ENCODE data around the gene SDK2.

Gene SDK2

DNA sequence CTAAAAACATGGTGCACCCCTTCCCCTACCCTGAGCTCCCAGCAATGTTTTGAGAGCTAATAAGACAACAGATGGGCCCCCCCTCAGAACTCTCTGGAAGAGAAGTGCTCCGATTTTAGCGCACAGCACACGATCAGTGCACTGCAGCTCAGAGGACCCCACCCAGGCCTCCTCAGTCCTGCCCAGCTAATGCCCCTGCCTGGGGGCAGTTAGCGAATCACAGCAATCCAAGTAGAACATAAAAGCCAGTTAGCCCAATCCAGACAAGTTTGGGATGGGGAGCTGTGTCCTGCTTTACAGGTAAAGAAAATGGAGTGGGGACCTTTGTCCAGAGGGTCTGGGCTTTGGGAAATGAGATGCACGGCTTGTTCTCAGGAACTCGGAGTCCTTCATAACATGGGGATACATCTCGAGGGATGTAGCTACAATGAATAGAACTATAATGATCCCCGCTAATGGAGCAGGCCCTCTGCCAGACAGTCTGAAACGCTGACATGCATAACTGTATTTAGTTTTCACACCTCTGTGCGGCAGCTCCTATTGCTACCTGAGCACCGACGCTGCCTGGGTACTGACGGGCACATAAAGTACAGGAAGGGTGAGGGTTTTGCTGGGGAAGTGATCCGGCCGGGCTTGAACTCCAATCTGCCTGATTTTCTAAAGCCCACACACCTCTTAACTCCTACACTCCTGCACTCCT, 302.7 kb downstream of the SDK2 start:
- Histone ChIP-seq H3K4me2 (ENCODE audit: low read length) (no peak overlapping the region), H3K4me3 (ENCODE audit: low read length) (no peak overlapping the region), H3K27ac (ENCODE audit: low read depth, low read length) (no peak overlapping the region), H3F3A (ENCODE audit: control insufficient read depth, insufficient read depth) (no peaks in the 10 kb centered on the region), H3K4me1 (ENCODE audit: control insufficient read depth, low read length) (no peaks in the 10 kb centered on the region), H3K9me3 (ENCODE audit: control insufficient read depth, insufficient read depth, low read length) (no peaks in the 10 kb centered on the region), H4K20me1 (ENCODE audit: control insufficient read depth, insufficient read depth, low read depth, low read length) (no peaks in the 10 kb centered on the region), H3K36me3 (ENCODE audit: control insufficient read depth, low read length) (no peaks in the 10 kb centered on the region), H3K79me2 (ENCODE audit: control insufficient read depth, low read length) (no peaks in the 10 kb centered on the region), H3K9me2 (replicated peaks; ENCODE audit: control insufficient read depth, low read length) (no peaks in the 10 kb centered on the region), H3K27me3 (ENCODE audit: control insufficient read depth, low read length) (no peaks in the 10 kb centered on the region)
- TF ChIP-seq, protein P1, sequence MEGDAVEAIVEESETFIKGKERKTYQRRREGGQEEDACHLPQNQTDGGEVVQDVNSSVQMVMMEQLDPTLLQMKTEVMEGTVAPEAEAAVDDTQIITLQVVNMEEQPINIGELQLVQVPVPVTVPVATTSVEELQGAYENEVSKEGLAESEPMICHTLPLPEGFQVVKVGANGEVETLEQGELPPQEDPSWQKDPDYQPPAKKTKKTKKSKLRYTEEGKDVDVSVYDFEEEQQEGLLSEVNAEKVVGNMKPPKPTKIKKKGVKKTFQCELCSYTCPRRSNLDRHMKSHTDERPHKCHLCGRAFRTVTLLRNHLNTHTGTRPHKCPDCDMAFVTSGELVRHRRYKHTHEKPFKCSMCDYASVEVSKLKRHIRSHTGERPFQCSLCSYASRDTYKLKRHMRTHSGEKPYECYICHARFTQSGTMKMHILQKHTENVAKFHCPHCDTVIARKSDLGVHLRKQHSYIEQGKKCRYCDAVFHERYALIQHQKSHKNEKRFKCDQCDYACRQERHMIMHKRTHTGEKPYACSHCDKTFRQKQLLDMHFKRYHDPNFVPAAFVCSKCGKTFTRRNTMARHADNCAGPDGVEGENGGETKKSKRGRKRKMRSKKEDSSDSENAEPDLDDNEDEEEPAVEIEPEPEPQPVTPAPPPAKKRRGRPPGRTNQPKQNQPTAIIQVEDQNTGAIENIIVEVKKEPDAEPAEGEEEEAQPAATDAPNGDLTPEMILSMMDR (IDR thresholded peaks at IDR 0.05; ENCODE audit: low read depth, low read length, poor library complexity, severe bottlenecking), result no peak
- TF ChIP-seq EZH2phosphoT487 (IDR thresholded peaks at IDR 0.05; ENCODE audit: borderline replicate concordance, low read length), result no peak

DNA sequence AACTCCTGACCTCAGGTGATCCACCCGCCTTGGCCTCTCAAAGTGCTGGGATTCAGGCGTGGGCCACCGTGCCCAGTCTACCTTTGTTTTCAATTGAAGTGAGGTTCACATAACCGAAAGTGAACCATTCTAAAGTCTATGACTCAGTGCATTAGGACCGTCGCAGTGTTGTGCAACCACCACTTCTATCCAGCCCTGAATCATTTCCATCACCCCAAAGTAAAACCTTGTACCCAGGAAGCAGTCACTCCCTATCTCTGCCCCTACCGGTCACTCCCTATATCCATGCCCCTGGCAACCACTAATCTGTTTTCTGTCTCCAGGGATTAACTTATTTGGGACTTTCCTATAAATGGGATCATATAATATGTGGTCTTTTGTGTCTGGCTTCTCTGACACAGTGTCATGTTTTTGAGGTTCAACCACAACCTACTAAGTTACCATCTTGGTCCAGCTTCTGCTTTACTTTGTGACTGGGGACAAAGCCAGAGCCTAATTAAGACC, 304.1 kb downstream of the SDK2 start:
- Histone ChIP-seq H4K20me1 (ENCODE audit: control insufficient read depth, insufficient read depth, low read depth, low read length) (no peaks in the 10 kb centered on the region), H3F3A (ENCODE audit: control insufficient read depth, insufficient read depth) (no peaks in the 10 kb centered on the region), H3K36me3 (ENCODE audit: control insufficient read depth, low read length) (no peaks in the 10 kb centered on the region), H3K9me2 (replicated peaks; ENCODE audit: control insufficient read depth, low read length) (no peaks in the 10 kb centered on the region), H3K4me2 (ENCODE audit: low read length) (no peak overlapping the region), H3K4me3 (ENCODE audit: low read length) (no peak overlapping the region), H3K4me1 (ENCODE audit: control insufficient read depth, low read length) (no peaks in the 10 kb centered on the region), H3K79me2 (ENCODE audit: control insufficient read depth, low read length) (no peaks in the 10 kb centered on the region), H3K27me3 (ENCODE audit: control insufficient read depth, low read length) (no peaks in the 10 kb centered on the region), H3K27ac (ENCODE audit: low read depth, low read length) (no peak overlapping the region), H3K9me3 (ENCODE audit: control insufficient read depth, insufficient read depth, low read length) (no peaks in the 10 kb centered on the region)
- TF ChIP-seq, protein P1 (IDR thresholded peaks at IDR 0.05; ENCODE audit: low read depth, low read length, poor library complexity, severe bottlenecking), result no peak
- TF ChIP-seq EZH2phosphoT487 (IDR thresholded peaks at IDR 0.05; ENCODE audit: borderline replicate concordance, low read length), result no peak

DNA sequence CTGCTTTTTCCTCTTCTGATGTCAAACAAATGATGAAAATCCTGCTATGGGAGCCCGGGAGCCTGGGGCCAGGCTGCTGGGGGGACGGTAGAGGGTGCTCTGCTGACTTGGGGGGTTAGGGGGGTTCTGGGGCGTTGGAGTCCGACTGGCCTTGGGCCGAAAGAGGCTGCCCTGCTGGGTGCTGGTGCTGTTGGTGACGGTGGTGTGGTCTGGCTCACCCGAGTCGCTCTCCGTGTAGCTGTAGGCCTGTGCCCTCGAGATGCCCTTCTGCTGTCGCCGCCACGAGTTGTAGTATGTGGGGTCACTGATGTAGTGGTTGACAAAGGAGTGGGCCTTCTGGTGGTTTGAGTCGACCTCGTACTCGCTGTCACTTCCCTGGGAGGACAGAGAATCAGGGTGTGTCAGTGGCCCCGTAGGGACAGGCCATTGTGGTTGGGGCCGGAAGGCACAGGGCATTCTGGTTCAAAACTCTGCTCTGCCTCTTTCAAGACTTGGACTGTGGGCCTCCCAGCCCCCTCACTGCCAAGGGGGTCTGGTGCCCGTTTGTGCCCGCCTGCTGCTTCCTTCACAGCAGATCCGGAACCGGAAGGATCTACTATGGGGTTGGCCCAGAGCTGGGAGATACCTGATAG, 305.6 kb downstream of the SDK2 start:
- no peaks in the 10 kb centered on the region for H3K79me2 ChIP-seq (ENCODE audit: control insufficient read depth, low read length)
- no peaks in the 10 kb centered on the region for H4K20me1 ChIP-seq (ENCODE audit: control insufficient read depth, insufficient read depth, low read depth, low read length)
- no peak overlapping the region for H3K4me3 ChIP-seq (ENCODE audit: low read length)
- TF ChIP-seq, protein P1 (IDR thresholded peaks at IDR 0.05; ENCODE audit: low read depth, low read length, poor library complexity, severe bottlenecking), result no peak
- no peak for TF ChIP-seq EZH2phosphoT487 (IDR thresholded peaks at IDR 0.05; ENCODE audit: borderline replicate concordance, low read length)
- no peaks in the 10 kb centered on the region for H3K27me3 ChIP-seq (ENCODE audit: control insufficient read depth, low read length)
- no peaks in the 10 kb centered on the region for H3K4me1 ChIP-seq (ENCODE audit: control insufficient read depth, low read length)
- no peaks in the 10 kb centered on the region for H3K9me3 ChIP-seq (ENCODE audit: control insufficient read depth, insufficient read depth, low read length)
- H3K9me2 ChIP-seq (replicated peaks; ENCODE audit: control insufficient read depth, low read length), result no peaks in the 10 kb centered on the region
- no peaks in the 10 kb centered on the region for H3K36me3 ChIP-seq (ENCODE audit: control insufficient read depth, low read length)
- no peaks in the 10 kb centered on the region for H3F3A ChIP-seq (ENCODE audit: control insufficient read depth, insufficient read depth)
- no peak overlapping the region for H3K27ac ChIP-seq (ENCODE audit: low read depth, low read length)
- H3K4me2 ChIP-seq (ENCODE audit: low read length), result no peak overlapping the region

Measured in DOHH2 (cell line).